ENCODE data around the gene ALPI. TPM values are rescaled to one million over a fixed set of nuclear protein-coding genes. Genes with fewer than 3 reads are reported as not detected.

ALPI gene
- total RNA-seq, 1 experiment from 2014 or later: not detected

DNA sequence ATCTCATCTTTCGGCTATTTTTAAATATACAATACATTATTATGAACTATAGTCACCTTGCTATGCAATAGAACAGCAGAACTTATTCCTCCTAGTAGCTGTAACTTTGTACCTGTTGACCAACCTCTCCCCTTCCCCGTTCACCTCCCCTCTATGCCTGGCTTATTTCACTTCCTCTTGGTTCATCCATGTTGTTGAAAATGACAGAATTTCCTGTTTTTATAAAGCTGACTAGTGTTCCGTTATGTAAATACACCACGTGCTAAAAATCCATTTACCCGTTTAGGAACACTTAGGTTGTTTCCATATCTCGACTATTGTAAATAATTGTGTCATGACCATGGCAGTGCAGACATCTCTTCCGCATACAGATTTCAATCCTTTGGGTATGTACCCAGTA, 10.3 kb downstream of the ALPI start (continued):
- TF ChIP-seq, protein P1, sequence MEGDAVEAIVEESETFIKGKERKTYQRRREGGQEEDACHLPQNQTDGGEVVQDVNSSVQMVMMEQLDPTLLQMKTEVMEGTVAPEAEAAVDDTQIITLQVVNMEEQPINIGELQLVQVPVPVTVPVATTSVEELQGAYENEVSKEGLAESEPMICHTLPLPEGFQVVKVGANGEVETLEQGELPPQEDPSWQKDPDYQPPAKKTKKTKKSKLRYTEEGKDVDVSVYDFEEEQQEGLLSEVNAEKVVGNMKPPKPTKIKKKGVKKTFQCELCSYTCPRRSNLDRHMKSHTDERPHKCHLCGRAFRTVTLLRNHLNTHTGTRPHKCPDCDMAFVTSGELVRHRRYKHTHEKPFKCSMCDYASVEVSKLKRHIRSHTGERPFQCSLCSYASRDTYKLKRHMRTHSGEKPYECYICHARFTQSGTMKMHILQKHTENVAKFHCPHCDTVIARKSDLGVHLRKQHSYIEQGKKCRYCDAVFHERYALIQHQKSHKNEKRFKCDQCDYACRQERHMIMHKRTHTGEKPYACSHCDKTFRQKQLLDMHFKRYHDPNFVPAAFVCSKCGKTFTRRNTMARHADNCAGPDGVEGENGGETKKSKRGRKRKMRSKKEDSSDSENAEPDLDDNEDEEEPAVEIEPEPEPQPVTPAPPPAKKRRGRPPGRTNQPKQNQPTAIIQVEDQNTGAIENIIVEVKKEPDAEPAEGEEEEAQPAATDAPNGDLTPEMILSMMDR (IDR thresholded peaks at IDR 0.05 in 2 of 3, conservative IDR thresholded peaks at IDR 0.05 in 1 of 3; ENCODE audit: borderline replicate concordance in 1 of 3, insufficient read depth in 1 of 3, low read depth in 2 of 3, low read length in 2 of 3): no peak
- no peak for TF ChIP-seq SIN3A (IDR thresholded peaks at IDR 0.05; ENCODE audit: low read depth)

DNA sequence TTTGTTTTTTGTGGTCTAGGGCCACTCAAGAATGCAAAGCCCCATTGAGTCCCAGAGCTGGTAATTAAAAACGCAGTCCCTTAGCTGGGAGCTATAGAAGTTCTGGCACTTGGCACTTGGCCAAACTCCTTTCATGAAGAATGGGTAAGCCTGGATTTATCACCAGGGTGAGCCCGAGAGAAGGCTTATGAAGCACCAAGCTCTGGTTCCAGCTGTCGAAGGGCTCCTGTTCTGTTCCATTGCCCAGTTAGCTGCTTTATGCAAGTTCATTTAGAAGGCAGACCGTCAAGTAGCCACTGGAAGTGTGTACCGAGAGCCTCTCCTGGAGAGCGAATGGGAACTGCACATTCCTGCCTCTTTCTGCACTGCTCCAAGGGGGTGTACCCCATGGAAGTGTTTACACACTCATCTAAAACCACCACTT, 17.5 kb downstream of the ALPI start:
- Histone ChIP-seq H3K4me2 (ENCODE audit: low read length) (no peak overlapping the region), H4K20me1 (ENCODE audit: insufficient read depth) (no peaks in the 10 kb centered on the region), H3K9me2 (ENCODE audit: insufficient read depth) (no peaks in the 10 kb centered on the region), H3K4me1 (ENCODE audit: control insufficient read depth in 1 of 2, insufficient read depth in 2 of 2, low read length in 2 of 2) (no peaks in the 10 kb centered on the region), H3K36me3 (ENCODE audit: control insufficient read depth in 1 of 2, insufficient read depth in 2 of 2, low read length in 2 of 2) (no peaks in the 10 kb centered on the region), H3K9ac (ENCODE audit: low read length) (no peak overlapping the region), H3K4me3 (replicated peaks in 1 of 2; ENCODE audit: low read depth in 1 of 2, low read length in 2 of 2) (no peak overlapping the region), H3K27ac (ENCODE audit: low read depth, low read length) (no peak overlapping the region), H2AFZ (ENCODE audit: low read depth, low read length, poor library complexity, severe bottlenecking) (no peak overlapping the region), H3K9me3 (ENCODE audit: control insufficient read depth in 1 of 2, insufficient read depth in 1 of 2, low read depth in 1 of 2, low read length in 2 of 2) (no peaks in the 10 kb centered on the region), H3K27me3 (ENCODE audit: insufficient read depth, low read length) (peaks cover 18% of the 10 kb centered on the region; the same call in 1 of the 2 replicates), H3K79me2 (ENCODE audit: insufficient read depth, low read length) (no peaks in the 10 kb centered on the region)
- ChIA-PET POLR2A (no interaction called here), RAD21 (ENCODE audit: low non-redundant PET in 1 of 2, low total read pairs in 2 of 2, uncharacterized antibody in 2 of 2, unreplicated experiment in 2 of 2) (no interaction called here), CTCF (no interaction called here)
- intact Hi-C loops (cut with micrococcal nuclease): no loop called here
- BruUV-seq (replicated peaks): no TSS peak
- ATAC-seq (no peak), DNase-seq (ENCODE audit: low read depth, low spot score) (no peak)
- TF ChIP-seq POLR2AphosphoS5 (IDR thresholded peaks at IDR 0.05; ENCODE audit: low read depth, low read length) (no peak), TCF7L2 (IDR thresholded peaks at IDR 0.05; ENCODE audit: borderline replicate concordance, extremely low read depth, insufficient read depth, insufficient read length) (no peak)

DNA sequence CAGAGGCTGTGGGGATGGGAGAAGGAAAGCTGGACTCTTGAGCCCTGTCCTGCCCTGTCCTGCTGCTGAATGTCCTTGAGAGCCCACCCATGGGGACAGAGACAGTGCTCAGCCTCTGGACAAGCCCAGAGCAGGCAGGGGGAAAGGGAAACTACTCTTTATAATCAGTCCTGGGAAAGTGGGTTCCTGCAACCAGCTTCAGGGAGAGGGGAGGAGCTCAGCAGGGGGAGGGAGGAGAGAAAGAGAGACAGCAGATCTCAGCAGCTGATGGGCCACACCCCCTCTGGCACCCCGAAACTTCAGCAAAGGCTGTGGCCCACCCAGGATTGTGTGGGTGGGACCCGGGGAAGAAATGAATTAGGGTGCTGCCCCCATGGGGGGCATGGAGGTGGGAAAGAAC, 20.1 kb downstream of the ALPI start:
- ATAC-seq: no peak
- Histone ChIP-seq H4K20me1 (ENCODE audit: insufficient read depth) (no peaks in the 10 kb centered on the region), H3K9me3 (ENCODE audit: control insufficient read depth in 1 of 2, insufficient read depth in 1 of 2, low read depth in 1 of 2, low read length in 2 of 2) (no peaks in the 10 kb centered on the region), H3K4me2 (ENCODE audit: low read length) (no peak overlapping the region), H2AFZ (ENCODE audit: low read depth, low read length, poor library complexity, severe bottlenecking) (no peak overlapping the region), H3K4me3 (replicated peaks in 1 of 2; ENCODE audit: low read depth in 1 of 2, low read length in 2 of 2) (no peak overlapping the region), H3K9me2 (ENCODE audit: insufficient read depth) (no peaks in the 10 kb centered on the region), H3K9ac (ENCODE audit: low read length) (no peak overlapping the region), H3K79me2 (ENCODE audit: insufficient read depth, low read length) (no peaks in the 10 kb centered on the region), H3K27me3 (ENCODE audit: insufficient read depth, low read length) (peaks cover 18% of the 10 kb centered on the region; the same call in 1 of the 2 replicates), H3K27ac (ENCODE audit: low read depth, low read length) (no peak overlapping the region), H3K4me1 (ENCODE audit: control insufficient read depth in 1 of 2, insufficient read depth in 2 of 2, low read length in 2 of 2) (no peaks in the 10 kb centered on the region), H3K36me3 (ENCODE audit: control insufficient read depth in 1 of 2, insufficient read depth in 2 of 2, low read length in 2 of 2) (no peaks in the 10 kb centered on the region)
- POLR2A ChIA-PET: no interaction called here
- intact Hi-C loops (cut with micrococcal nuclease): no loop called here
- RAD21 ChIA-PET (ENCODE audit: low non-redundant PET in 1 of 2, low total read pairs in 2 of 2, uncharacterized antibody in 2 of 2, unreplicated experiment in 2 of 2): no interaction called here
- no TSS peak for BruUV-seq (replicated peaks)
- CTCF ChIA-PET: no interaction called here
- DNase-seq (ENCODE audit: low read depth, low spot score): no peak
- TF ChIP-seq SIN3A (IDR thresholded peaks at IDR 0.05; ENCODE audit: low read depth) (no peak), POLR2AphosphoS5 (IDR thresholded peaks at IDR 0.05; ENCODE audit: low read depth, low read length) (no peak), POLR2A (IDR thresholded peaks at IDR 0.05; ENCODE audit: borderline replicate concordance, extremely low read depth, insufficient read depth, insufficient read length) (no peak), EGR1 (IDR thresholded peaks at IDR 0.05; ENCODE audit: low read depth) (no peak), CBX3 (IDR thresholded peaks at IDR 0.05; ENCODE audit: low read depth) (no peak), SRF (IDR thresholded peaks at IDR 0.05; ENCODE audit: low read depth) (no peak), JUND (IDR thresholded peaks at IDR 0.05) (no peak)
- TF ChIP-seq, protein P2, sequence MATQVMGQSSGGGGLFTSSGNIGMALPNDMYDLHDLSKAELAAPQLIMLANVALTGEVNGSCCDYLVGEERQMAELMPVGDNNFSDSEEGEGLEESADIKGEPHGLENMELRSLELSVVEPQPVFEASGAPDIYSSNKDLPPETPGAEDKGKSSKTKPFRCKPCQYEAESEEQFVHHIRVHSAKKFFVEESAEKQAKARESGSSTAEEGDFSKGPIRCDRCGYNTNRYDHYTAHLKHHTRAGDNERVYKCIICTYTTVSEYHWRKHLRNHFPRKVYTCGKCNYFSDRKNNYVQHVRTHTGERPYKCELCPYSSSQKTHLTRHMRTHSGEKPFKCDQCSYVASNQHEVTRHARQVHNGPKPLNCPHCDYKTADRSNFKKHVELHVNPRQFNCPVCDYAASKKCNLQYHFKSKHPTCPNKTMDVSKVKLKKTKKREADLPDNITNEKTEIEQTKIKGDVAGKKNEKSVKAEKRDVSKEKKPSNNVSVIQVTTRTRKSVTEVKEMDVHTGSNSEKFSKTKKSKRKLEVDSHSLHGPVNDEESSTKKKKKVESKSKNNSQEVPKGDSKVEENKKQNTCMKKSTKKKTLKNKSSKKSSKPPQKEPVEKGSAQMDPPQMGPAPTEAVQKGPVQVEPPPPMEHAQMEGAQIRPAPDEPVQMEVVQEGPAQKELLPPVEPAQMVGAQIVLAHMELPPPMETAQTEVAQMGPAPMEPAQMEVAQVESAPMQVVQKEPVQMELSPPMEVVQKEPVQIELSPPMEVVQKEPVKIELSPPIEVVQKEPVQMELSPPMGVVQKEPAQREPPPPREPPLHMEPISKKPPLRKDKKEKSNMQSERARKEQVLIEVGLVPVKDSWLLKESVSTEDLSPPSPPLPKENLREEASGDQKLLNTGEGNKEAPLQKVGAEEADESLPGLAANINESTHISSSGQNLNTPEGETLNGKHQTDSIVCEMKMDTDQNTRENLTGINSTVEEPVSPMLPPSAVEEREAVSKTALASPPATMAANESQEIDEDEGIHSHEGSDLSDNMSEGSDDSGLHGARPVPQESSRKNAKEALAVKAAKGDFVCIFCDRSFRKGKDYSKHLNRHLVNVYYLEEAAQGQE (IDR thresholded peaks at IDR 0.05; ENCODE audit: low read depth): no peak
- TF ChIP-seq, protein P3, sequence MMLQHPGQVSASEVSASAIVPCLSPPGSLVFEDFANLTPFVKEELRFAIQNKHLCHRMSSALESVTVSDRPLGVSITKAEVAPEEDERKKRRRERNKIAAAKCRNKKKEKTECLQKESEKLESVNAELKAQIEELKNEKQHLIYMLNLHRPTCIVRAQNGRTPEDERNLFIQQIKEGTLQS (IDR thresholded peaks at IDR 0.05): no peak

All from HCT116 (cell line).